Posterior cingulate gyrus (tissue), 11 donors: ENCODE data around the gene IDH1.
"Not testable (repeated sequence)": the region's sequence is repeated elsewhere in the genome, so short reads cannot be mapped to it uniquely, and the experiment has no call there.

Experiments used
- DNase-seq, 10 donors: peaks; one replicate each; pipeline versions ENCODE4 v3.0.0 to v3.0.0-alpha.2; 2020 to 2021; ENCODE audit warnings: mixed read lengths in 3 of 10
- intact Hi-C: fragments of 100-400 bp; cut with DNase I; formaldehyde crosslinking; loops from one replicate; pipeline ENCODE4 v1.15.1; 2023

IDH1 gene

DNA sequence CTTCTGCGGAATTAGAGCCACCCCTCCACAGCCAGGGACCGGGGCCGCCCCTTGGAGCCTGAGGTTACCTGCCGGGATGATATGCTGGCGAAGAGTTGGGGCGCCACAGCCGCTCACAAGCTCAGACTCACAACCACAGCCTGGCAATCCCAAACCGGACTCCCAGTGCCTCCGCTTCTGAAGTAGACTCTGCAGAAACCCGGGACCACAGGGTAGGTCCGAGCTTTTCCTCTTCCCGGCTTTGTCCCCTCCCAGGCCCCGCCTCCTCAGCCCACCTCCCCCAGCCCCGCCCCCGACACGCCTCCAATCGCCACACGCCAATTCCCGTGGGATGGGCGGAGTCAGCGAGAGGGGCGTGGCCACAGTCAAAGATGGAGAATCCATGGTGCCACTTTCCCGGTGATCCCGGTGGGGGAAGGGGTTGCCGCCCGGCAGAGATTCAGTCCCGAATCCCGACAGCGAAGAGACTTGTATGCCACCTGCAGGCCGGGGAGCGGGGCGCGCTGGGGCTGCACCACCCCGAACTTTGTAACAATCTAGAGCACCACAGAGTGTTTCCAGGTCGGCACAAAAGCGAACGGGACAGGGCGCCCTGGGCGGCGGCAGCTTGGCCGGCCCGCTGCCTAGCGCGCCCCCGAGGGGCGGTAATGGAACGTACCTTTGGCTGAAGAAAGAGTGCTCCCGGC, at the start of gene IDH1:
TSS of gene IDH1 (minus strand) at position 201 of the 686 bp plus-strand sequence. CDS start 3,520 bp downstream, outside the sequence.
- intact Hi-C loops, result loop anchor here (1.0 to 2.0 kb wide), 3 partner anchors 10 to 152 kb away; no protein-coding TSS in a partner anchor
- peak; percentile 93 to 100 (median 97) for DNase-seq

DNA sequence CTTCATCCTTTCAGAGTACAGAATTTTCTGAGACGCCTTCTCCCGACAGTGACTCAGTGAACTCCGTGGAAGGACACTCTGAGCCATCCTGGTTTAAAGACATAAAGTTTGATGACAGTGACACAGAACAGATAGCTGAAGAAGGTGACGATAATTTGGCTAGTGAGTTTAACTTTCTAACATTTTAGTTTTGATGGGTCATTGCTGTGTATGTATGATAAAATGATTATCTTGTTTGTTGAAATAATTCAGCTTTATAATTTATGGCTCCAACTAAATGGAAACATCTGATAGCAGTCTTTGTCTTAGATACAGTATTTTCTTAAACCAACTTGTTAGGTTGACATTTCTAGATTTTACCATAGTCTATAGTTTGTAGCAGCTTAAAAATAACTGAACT, 49.3 kb upstream of the IDH1 start:
- DNase-seq, result no peak
- intact Hi-C loops, result no loop called here

DNA sequence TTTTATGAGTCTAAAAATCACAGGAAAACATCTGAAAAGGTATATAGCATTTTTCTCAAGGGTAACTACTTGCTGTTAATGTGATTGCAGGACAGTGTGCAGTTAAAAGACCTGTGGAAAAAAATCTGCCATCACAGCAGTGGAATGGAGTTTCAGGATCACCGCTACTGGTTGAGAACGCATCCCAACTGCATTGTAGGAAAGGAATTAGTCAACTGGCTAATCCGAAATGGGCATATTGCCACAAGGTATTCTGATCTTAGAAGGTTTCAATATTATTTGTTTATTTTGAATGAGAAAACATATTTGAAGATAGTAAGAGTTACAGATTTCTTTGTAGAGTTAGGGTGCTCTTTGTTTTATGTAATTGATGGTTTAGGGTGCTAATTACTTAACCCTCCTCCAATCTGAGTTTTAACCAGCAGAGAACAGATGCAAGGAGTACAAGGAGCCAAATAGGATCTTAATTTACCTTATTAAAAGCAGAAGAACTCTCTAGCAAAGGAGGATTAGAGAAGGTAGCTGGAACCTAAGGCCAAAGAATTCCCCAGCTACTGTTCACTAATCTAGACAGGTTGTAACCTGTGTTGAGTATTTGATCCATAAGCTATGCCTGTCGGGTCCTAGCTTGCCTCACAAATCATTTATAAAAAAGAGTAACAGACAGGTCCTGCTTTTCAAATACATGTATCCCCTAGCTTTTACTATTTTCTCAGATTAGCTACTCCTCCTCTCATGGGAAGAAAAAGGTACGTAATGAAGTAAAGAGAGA, 46.2 kb upstream of the IDH1 start:
- intact Hi-C loops, result no loop called here
- no peak for DNase-seq

DNA sequence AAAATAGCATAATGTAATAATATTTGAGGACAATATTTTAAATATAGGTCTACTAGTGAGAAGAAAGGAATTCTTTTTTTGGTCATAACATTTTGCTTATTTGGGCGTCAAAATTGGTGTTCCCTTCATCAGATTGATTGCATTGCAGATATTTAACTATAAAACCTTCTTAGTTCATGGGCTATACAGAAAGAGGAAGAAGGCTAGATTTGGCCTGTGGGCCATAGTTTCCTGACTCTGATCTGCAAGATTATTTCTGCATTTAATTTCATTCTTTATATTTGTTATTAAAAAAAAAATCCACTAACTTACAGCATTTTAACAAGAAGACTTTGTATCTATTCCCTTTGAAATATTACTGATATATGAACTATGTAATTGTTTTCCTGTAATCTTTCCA, 43.1 kb upstream of the IDH1 start:
- intact Hi-C loops, result no loop called here
- no peak for DNase-seq

DNA sequence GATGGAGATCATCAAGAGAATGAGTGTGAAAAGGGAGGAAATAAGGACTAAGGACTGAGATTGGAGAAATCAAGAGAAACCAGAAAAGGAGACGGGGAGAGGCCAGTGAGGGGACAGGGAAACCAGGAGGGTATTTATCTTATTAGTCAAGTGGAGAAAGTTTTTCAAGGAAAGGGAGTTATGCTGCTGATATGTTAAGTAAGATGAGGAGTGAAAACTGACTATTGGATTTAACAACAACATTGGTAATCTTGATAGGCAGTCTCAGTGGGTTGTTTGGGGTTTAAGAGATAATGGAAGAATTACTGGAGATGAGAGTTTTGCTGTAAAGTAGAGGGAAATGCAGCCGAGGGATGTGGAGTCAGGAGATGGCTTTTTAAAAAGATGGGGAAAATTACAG, 41.7 kb upstream of the IDH1 start:
- DNase-seq, result no peak
- intact Hi-C loops, result no loop called here

DNA sequence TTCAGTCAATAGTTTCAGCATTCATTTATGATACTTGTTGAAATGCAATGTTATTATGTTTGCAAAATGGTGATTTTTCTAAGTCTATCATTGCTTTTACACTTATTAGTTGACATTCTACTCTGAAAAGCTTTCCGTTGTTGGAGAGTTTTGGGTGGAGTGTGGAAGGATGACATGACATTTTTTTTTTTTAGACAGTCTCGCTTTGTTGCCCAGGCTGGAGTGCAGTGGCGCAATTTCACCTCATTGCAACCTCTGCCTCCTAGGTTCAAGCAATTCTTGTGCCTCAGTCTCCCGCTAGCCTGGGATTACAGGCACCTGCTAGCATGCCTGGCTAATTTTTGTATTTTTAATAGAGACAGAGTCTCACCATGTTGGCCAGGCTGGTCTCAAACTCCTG, 41.0 kb upstream of the IDH1 start:
- no peak for DNase-seq
- intact Hi-C loops, result no loop called here

DNA sequence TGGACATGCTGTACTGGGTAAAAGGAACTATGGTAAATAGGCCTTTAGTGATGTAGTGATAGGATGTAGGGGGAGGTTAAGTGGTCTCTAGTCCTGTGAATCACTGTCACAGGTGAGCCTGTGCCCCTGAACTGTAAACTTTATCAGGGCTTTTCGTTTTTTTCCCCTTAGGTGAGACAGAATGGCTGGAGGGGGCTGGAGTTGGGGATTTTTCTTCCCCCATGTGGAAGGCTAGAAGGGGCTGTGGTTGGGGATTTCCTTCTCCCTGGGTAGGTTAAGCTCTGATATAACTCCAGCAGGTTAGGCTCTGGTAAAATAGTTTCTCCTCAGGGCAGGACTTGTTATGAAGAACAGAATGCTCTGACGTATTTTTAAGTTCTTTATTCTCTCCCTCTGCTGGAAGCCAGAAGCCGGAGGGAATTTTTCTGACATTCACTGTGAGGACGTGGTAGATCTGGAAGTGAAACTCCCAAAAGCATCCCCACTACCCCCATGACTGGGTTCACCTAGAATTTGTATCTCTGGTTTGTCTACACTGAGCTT, 39.7 kb upstream of the IDH1 start:
- no peak for DNase-seq
- intact Hi-C loops, result no loop called here

DNA sequence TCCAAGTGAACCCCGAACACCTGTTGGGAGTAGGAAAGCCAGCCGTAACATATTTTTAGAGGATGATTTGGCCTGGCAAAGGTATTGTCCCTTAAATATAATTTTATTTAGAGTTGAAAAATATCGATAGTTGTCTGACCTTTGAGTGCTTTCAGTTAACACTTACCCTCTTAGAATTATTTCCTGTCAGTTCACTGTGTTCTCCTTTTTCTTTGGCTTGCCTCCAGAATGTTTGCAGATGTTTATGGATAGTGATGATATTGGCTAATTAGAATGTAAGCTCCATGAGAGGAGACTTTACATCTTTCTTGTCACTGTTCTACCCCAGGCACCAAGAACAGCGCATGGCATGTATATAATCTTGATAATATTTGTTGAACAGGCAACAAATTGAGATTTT, 31.0 kb upstream of the IDH1 start:
- intact Hi-C loops, result no loop called here
- DNase-seq, result no peak

DNA sequence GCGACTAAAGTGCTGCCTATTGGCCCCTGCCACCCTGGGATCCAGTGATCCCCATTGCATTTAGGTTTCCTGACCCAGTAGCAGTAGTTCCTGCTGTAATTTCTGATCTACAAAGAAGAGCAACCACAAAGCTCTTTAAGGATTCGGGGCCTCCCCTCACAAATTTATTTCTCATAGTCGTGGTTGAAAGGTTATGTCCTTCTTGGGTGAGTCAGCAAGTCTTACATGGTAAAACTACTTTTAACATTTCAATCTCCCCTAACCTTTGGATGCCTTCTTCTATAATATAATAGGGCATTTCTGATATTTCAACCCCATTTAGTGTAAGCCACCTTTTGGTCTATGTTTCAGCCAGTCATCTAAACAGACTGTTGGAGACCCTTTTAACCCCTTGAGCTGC, 26.1 kb upstream of the IDH1 start:
- DNase-seq, result no peak

DNA sequence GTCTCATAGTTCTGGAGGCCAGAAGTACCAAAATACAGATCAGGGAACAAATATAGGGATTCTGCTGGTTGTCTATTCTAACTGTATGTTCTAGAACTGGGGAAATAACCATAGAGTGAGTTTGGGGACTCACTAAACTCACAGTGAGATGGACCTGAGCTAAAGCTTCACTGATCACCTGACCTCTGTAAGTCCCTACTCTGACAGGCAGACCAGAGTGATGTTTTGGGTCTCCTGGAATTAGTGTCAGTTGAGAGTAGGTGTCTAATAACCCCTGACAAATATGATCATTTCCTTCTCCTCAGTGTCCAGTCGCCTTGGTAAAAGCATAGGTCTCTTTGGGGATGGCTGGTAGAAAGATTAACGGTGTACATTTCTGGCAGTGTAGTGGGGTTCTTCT, 25.4 kb upstream of the IDH1 start:
- intact Hi-C loops, result no loop called here
- DNase-seq, result no peak

More for the DNA sequence above, 26.1 kb upstream of the IDH1 start:
- intact Hi-C loops, result no loop called here

DNA sequence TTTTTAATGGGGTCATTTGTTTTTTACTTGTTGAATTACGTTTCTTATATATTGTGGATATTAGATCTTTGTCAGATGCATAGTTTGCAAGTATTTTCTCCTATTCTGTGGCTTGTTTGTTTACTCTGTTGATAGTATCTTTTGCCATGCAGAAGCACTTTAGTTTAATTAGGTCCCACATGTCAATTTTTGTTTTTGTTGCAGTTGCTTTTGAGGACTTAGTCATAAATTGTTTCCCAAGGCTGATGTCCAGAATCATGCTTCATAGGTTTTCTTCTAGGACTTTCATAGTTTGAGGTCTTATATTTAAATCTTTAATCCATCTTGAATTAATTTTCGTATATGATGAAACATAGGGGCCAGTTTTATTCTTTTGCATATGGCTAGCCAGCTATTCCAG, 24.4 kb upstream of the IDH1 start:
- intact Hi-C loops, result loop anchor here (10.0 kb wide), 1 partner anchor 354 kb away; no protein-coding TSS in a partner anchor
- no peak for DNase-seq

DNA sequence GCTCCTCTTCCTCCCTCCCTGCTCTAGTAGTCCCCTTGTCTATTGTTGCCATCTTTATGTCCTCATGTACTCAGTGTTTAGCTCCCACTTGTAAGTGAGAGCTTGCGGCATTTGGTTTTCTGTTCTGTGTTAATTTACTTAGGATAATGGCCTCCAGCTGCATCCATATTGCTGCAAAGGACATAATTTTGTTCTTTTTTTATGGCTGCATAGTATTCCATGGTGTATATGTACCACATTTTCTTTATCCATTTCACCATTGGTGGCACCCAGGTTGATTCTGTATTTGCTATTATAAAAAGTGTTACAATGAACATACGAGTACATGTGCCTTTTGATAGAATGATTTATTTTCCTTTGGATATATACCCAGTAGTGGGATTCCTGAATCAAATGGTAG, 23.7 kb upstream of the IDH1 start:
- intact Hi-C loops, result loop anchor here (10.0 kb wide), 1 partner anchor 354 kb away; no protein-coding TSS in a partner anchor
- DNase-seq, result no peak

DNA sequence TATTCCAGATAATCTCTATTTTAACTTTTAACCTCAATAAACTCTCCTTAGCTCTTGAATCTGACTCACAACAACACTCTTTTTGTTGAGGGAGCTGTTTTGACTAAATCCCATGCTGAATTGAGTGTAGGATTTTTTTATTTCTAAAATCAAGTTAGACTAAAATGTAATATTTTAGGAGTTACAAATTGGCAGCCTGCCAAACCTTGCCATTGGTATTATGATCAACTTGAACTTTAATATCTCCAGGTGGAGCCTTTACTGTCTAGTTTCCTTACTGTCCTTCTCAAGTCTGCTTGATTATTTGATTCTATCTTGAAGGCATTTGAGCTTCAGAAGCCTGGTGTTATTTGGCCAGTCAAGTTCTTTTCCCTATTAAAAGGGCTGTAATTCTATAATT, 19.9 kb upstream of the IDH1 start:
- no peak for DNase-seq
- intact Hi-C loops, result loop anchor here (10.0 kb wide), 1 partner anchor 350 kb away; no protein-coding TSS in a partner anchor

DNA sequence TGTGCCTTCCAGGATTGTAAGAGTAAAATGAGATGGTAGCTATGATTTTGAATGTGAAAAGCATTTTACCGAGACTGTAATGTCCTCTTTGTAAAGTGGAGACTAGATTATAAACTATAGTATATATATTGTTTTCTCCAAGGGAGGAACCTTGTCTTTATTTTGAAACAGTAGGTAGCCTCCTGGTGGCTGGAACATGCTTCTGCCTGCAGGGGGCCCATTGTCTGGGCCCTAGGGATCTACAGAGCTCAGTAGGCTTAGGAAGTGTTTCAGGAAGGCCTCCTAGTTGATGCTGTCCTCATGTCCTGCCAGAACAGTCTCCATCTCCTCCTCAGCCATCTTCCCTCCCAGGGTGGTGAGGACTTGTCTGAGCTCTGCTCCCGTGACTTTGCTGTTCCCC, 14.2 kb upstream of the IDH1 start:
- intact Hi-C loops, result loop anchor here (5.0 to 10.0 kb wide), 2 partner anchors 642 to 744 kb away; partner anchors contain the start of genes CREB1 and METTL21A
- no peak for DNase-seq

DNA sequence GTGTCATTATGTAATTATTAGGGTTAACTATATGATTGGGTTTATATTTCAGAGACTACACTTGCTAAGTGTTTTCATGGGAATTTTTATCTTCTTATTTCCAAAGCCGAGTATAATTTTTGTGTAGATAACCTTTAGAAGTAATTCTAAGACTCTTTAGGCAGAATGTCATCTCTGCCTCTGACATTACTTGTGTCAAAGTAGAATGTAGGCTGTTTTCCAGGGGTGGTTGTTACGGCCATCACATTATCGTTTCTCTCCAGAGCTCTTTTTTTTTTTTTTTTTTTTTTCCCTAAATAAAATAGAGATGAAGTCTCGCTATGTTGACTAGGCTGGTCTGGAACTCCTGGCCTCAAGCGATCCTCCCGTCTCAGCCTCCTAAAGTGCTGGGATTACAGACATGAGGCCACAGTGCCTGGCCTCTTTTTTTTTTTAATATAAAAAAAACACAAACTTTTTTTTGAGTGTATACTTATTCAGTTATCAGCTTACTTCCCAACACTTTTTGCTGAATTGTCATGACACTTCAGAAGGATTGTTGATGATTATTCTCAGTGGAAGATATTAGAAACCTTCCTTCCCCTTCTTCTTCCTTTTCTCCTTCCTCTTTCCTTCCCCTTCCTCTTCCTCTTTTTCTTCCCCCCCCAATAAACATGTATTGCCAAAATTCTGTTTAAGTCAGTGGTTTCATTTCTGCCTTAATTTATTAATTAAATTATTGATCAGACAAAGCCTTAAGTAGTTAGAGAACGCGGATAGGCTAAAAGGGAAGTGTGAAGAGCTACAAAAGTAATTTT, 13.5 kb upstream of the IDH1 start:
- DNase-seq, result no peak
- intact Hi-C loops, result loop anchor here (5.0 to 10.0 kb wide), 2 partner anchors 641 to 744 kb away; partner anchors contain the start of genes CREB1 and METTL21A

DNA sequence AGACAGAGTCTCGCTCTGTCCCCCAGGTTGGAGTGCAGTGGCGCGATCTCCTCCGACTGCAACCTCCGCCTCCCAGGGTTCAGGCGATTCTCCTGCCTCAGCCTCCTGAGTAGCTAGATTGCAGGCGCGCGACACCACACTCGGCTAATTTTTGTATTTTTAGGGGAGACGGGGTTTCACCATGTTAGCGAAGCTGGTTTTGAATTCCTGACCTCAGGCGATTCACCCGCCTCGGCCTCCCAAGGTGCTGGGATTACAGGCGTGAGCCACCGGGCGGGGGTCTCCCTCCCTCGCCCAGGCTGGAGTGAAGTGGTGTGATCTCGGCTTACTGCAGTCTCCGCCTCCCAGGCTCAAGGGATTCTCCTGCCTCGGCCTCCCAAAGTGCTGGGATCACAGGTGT, 12.7 kb upstream of the IDH1 start:
- DNase-seq, result not testable (repeated sequence)
- intact Hi-C loops, result loop anchor here (5.0 to 10.0 kb wide), 2 partner anchors 640 to 743 kb away; partner anchors contain the start of genes CREB1 and METTL21A

DNA sequence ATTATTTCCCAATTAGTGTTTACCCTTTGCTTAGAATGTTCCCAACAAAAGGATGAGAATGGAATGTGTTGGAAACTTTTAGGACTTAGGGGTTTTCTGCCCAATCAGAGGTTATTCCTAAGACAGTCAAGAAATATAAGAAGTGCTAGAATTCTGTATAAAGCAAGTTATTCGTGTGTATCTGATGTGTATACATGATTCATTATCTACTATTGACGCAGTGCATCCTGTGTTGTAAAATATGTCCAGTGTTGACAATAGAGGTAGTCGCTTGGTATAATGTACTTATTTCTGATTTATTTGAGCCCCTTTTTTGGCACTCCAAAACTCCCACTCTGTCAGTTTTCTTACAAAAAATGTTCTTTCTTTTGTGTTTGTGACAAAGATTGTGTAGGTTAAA, 12.1 kb upstream of the IDH1 start:
- DNase-seq, result no peak
- intact Hi-C loops, result loop anchor here (5.0 to 10.0 kb wide), 2 partner anchors 640 to 742 kb away; partner anchors contain the start of genes CREB1 and METTL21A

DNA sequence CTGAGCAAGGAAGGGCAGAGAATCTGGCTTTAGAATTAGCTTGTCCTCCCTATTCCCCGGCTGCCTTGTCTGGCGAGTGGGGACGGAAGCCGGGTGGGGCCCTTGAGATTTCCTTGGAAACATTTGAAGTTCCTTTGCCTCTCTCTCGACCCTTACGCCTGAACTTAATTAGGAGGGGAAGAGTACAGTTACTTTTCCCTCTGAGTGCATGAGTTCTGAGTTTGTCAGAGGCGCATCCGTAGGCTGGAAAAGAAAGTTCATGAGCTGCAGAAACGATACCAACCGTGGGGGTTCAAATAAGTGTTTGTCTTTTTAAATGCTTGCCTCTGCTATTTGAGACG, 11.7 kb upstream of the IDH1 start:
- intact Hi-C loops, result loop anchor here (5.0 to 10.0 kb wide), 2 partner anchors 639 to 742 kb away; partner anchors contain the start of genes CREB1 and METTL21A
- DNase-seq, result no peak

DNA sequence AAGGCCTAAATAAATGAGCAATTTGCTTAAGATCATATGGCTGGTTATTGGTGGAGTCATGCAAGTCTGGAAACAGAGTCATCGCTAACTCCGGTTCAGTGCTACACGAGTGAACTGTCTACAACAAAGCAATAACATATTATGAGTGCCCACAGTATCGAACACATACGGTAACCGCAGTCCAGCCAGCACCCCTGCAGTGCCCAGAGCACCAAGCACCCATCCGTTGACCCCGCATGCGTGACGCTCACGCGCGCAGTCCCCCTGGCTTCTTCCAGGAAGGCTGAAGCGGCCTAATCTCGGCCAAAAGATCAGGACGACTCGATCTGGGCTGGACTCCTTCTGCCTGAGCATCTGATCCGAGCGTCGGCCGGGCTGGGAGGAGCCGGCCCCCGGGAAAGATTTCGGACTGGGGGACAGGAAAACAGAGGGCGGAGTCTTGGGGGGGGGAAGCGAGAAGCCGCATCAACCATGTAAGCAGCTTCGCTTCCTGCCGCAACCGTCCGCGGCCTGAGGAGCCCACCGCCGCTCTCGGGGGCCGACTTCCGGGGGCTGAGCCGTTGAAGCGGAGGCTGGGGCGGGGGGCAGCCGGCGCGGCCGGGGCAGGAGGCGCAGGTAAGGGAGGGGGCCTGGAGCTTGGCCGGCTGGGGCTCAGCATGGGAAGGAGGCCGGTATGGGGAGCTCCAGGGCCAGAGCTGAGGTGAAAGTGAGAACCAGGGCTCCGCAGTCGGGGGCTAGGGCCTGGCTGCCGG, 11.1 kb upstream of the IDH1 start, which contains the start of gene PIKFYVE:
TSS of gene PIKFYVE (plus strand) at position 455 of the 752 bp plus-strand sequence. CDS start 5,265 bp downstream, outside the sequence.
- intact Hi-C loops, result loop anchor here (1.0 to 10.0 kb wide), 3 partner anchors 11 to 741 kb away; partner anchors contain the start of genes CREB1, IDH1 and METTL21A
- DNase-seq, result peak; percentile 97 to 100 (median 98)
